Parathyroid adenoma (tissue), 2 donors: Measurements from ENCODE around the gene LRRC40.

ENCODE experiments used
- H2AFZ ChIP-seq: fragments of 300-600 bp; sonication (generic); one replicate; pipeline ENCODE4 v1.7.0; 2017; ENCODE audit warnings: antibody characterized with exemption, mild to moderate bottlenecking
- H3K27ac ChIP-seq: fragments of 300-600 bp; sonication (generic); one replicate; pipeline ENCODE4 v1.7.0; 2017
- H3K27me3 ChIP-seq: fragments of 300-600 bp; sonication (generic); one replicate; pipeline ENCODE4 v1.7.0; 2017; ENCODE audit warnings: low read length; ENCODE audit not compliant: control insufficient read depth, insufficient read depth
- H3K36me3 ChIP-seq: fragments of 300-600 bp; sonication (generic); one replicate; pipeline ENCODE4 v1.7.0; 2017; ENCODE audit warnings: low read length; ENCODE audit not compliant: control insufficient read depth, insufficient read depth
- H3K4me1 ChIP-seq: fragments of 300-600 bp; sonication (generic); one replicate; pipeline ENCODE4 v1.7.0; 2017; ENCODE audit warnings: control low read depth
- H3K4me2 ChIP-seq: fragments of 300-600 bp; sonication (generic); one replicate; pipeline ENCODE4 v1.7.0; 2017; ENCODE audit warnings: low read length
- H3K4me3 ChIP-seq: fragments of 300-600 bp; sonication (generic); one replicate; pipeline ENCODE4 v1.7.0; 2017; ENCODE audit warnings: low read depth, low read length
- H3K79me2 ChIP-seq: fragments of 300-600 bp; sonication (generic); one replicate; pipeline ENCODE4 v1.7.0; 2017; ENCODE audit warnings: control low read depth
- H3K9ac ChIP-seq: fragments of 300-600 bp; sonication (generic); one replicate; pipeline ENCODE4 v1.7.0; 2017; ENCODE audit warnings: mild to moderate bottlenecking
- H3K9me3 ChIP-seq: fragments of 300-600 bp; sonication (generic); one replicate; pipeline ENCODE4 v1.7.0; 2017; ENCODE audit warnings: low read length; ENCODE audit not compliant: control insufficient read depth
- CTCF ChIP-seq: fragments of 300-600 bp; sonication (generic); IDR thresholded peaks from one replicate; pipeline ENCODE4 v1.7.0; 2017; ENCODE audit warnings: antibody characterized with exemption, mild to moderate bottlenecking
- donor health status: primary hyperparathyroidism.

Gene LRRC40

GRCh38 chr1:70117046-70117445 is 88.3 kb downstream of the LRRC40 start:
- no peak overlapping the region for H3K4me3 ChIP-seq
- no peaks in the 10 kb centered on the region for H3K4me1 ChIP-seq
- H3K27me3 ChIP-seq = no peaks in the 10 kb centered on the region
- no peaks in the 10 kb centered on the region for H3K79me2 ChIP-seq
- H3K4me2 ChIP-seq = no peak overlapping the region
- no peak overlapping the region for H3K27ac ChIP-seq
- no peak overlapping the region for H3K9ac ChIP-seq
- no peak overlapping the region for H2AFZ ChIP-seq
- no peaks in the 10 kb centered on the region for H3K9me3 ChIP-seq
- no peaks in the 10 kb centered on the region for H3K36me3 ChIP-seq
- no peak for TF ChIP-seq CTCF

GRCh38 chr1:70115315-70115714 is 90.1 kb downstream of the LRRC40 start:
- Histone ChIP-seq H3K36me3 (no peaks in the 10 kb centered on the region), H3K9ac (no peak overlapping the region), H3K4me3 (no peak overlapping the region), H3K27ac (no peak overlapping the region), H3K79me2 (no peaks in the 10 kb centered on the region), H3K4me2 (no peak overlapping the region), H3K9me3 (no peaks in the 10 kb centered on the region), H3K27me3 (no peaks in the 10 kb centered on the region), H2AFZ (no peak overlapping the region), H3K4me1 (no peaks in the 10 kb centered on the region)
- TF ChIP-seq CTCF = no peak

GRCh38 chr1:70112838-70113237 is 92.5 kb downstream of the LRRC40 start:
- Histone ChIP-seq H3K4me3 (no peak overlapping the region), H3K4me1 (no peaks in the 10 kb centered on the region), H3K27ac (no peak overlapping the region), H3K27me3 (no peaks in the 10 kb centered on the region), H3K79me2 (no peaks in the 10 kb centered on the region), H3K36me3 (no peaks in the 10 kb centered on the region), H3K9me3 (no peaks in the 10 kb centered on the region), H3K4me2 (no peak overlapping the region), H3K9ac (no peak overlapping the region), H2AFZ (no peak overlapping the region)
- no peak for TF ChIP-seq CTCF

- no peaks in the 10 kb centered on the region for H3K27me3 ChIP-seq
- TF ChIP-seq CTCF = no peak
These were observed 96.1 kb downstream of the LRRC40 start for GRCh38 chr1:70109241-70109640.

GRCh38 chr1:70103770-70104169 is 101.6 kb downstream of the LRRC40 start:
- H3K36me3 ChIP-seq = no peaks in the 10 kb centered on the region
- H2AFZ ChIP-seq = no peak overlapping the region
- no peaks in the 10 kb centered on the region for H3K27me3 ChIP-seq
- H3K4me1 ChIP-seq = no peaks in the 10 kb centered on the region
- no peak overlapping the region for H3K4me3 ChIP-seq
- no peak overlapping the region for H3K4me2 ChIP-seq
- no peaks in the 10 kb centered on the region for H3K9me3 ChIP-seq
- no peak overlapping the region for H3K27ac ChIP-seq
- no peak overlapping the region for H3K9ac ChIP-seq
- no peak for TF ChIP-seq CTCF
- H3K79me2 ChIP-seq = no peaks in the 10 kb centered on the region

More at GRCh38 chr1:70109241-70109640, 96.1 kb downstream of the LRRC40 start:
- Histone ChIP-seq H2AFZ (no peak overlapping the region), H3K9ac (no peak overlapping the region), H3K4me1 (no peaks in the 10 kb centered on the region), H3K4me2 (no peak overlapping the region), H3K36me3 (no peaks in the 10 kb centered on the region), H3K27ac (no peak overlapping the region), H3K79me2 (no peaks in the 10 kb centered on the region), H3K4me3 (no peak overlapping the region), H3K9me3 (no peaks in the 10 kb centered on the region)
